ES-I3 (cell line): Measurements from ENCODE around the gene KIF9.
"Not testable (repeated sequence)": the region's sequence is repeated elsewhere in the genome, so short reads cannot be mapped to it uniquely, and the experiment has no call there.

Experiments used
- H3K36me3 ChIP-seq: 2 replicates; pipeline ENCODE4 v1.6.1; 2013; ENCODE audit warnings: mild to moderate bottlenecking, low read length, control low read depth, moderate library complexity; ENCODE audit not compliant: insufficient read depth
- H3K4me1 ChIP-seq: 2 replicates; pipeline ENCODE4 v1.6.1; 2013; ENCODE audit warnings: mild to moderate bottlenecking, control low read depth, low read length; ENCODE audit not compliant: insufficient read depth
- H3K9ac ChIP-seq: 2 replicates; pipeline ENCODE4 v1.6.1; 2013; ENCODE audit warnings: low read depth, mild to moderate bottlenecking, low read length, moderate library complexity
- H3K9me3 ChIP-seq: 2 replicates; pipeline ENCODE4 v1.6.1; 2013; ENCODE audit warnings: mild to moderate bottlenecking, low read length, moderate library complexity; ENCODE audit not compliant: control insufficient read depth, insufficient read depth

The KIF9 gene

DNA sequence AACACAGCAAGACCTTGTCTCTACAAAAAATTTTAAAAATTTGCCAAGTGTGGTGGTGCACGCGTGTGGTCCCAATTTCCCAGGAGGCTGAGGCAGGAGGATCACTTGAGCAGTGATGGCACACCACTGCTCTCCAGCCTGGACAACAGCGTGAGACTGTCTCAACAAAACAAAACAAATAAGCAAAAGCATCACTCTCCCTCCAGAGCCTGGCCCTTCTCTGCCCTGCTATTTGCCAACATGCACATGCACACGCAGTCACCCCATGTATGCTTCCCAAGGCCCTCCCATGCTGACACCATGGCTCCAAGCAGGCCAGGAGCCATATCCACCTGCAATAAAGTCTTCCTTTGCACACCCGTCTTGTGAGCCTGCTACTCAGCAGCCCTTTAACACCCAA, 2.1 kb downstream of the KIF9 start:
- Histone ChIP-seq H3K4me1 (no peaks in the 10 kb centered on the region), H3K36me3 (no peaks in the 10 kb centered on the region), H3K9ac (no peak overlapping the region), H3K9me3 (no peaks in the 10 kb centered on the region)

DNA sequence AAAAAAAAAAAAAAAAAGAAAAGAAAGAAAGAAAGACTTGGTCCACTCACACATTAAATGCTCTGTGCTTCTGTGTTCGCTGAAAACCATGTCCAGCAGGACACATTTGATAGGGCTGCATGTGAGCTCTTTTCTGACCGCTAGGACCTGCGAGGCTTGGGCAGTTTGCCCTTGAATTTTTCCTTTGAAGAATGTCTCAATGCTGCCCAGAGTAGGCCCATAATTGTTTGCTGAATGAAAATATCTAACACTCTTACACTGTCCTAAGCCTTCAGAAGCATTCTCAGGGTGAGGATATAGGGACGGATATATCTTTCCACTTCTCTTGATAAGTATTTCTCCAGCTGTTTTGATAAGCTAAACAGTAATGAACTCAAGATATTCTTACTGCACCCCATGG, 6.0 kb downstream of the KIF9 start:
- Histone ChIP-seq H3K36me3 (no peaks in the 10 kb centered on the region), H3K9me3 (no peaks in the 10 kb centered on the region)

DNA sequence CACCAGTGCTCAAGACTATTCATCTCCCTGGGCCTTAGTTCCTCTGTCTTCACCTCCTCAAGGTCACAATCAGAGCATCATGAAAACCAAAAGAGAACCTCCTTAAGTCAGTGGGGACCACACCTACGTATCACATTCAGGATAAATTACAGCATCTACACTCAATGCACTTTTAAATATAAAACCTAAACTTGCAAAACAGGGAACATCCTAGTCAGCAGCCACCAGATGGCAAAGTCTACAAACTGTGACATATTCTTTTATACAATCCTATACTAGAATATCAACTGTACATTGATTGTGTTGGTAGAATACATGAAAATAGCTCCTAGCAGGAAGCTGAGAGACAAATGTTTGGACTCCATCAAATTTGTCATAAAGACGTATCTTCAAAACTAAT, 7.9 kb downstream of the KIF9 start:
- H3K4me1 ChIP-seq = no peaks in the 10 kb centered on the region
- H3K36me3 ChIP-seq = no peaks in the 10 kb centered on the region
- no peaks in the 10 kb centered on the region for H3K9me3 ChIP-seq
- no peak overlapping the region for H3K9ac ChIP-seq

More for the DNA sequence above, 6.0 kb downstream of the KIF9 start:
- no peaks in the 10 kb centered on the region for H3K4me1 ChIP-seq
- no peak overlapping the region for H3K9ac ChIP-seq

DNA sequence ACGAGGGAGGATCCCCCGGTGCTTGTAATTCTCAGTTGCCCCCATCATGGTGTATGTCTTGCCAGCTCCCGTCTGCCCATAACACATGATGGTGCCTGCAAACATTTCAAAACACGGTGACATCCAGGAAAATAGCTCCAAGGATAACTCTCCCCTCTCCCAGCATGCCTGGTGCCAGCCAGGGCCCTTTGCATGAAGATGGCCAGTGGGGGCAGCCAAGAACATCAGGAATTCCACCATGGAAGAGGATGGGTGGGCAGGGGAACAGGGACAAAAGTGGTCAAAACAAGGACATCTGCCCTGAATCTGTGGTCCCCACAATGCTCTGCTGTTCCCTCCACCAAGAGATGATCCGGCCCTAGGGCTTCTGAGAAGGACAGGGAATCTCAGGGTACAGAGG, 9.0 kb downstream of the KIF9 start:
- Histone ChIP-seq H3K36me3 (no peaks in the 10 kb centered on the region), H3K9me3 (no peaks in the 10 kb centered on the region), H3K4me1 (no peaks in the 10 kb centered on the region), H3K9ac (no peak overlapping the region)

DNA sequence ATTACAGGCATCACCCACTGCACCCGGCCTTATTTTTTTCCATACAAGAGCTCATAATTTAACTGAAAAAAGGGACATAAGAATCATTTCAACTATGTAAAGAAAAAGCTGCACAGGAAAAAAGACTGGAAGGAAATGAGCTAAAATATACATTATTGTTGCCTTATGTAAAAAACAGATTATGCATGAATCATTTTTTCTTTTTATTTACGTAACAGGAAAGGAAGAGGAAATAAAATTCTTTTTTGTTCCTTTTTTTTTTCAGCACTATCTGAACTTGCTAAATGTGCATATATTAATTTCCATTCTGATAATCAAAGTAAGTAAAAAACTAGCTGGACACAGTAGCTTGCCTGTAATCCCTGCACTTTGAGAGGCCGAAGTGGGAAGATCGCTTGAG, 12.1 kb downstream of the KIF9 start:
- Histone ChIP-seq H3K9me3 (no peaks in the 10 kb centered on the region), H3K9ac (no peak overlapping the region), H3K36me3 (no peaks in the 10 kb centered on the region), H3K4me1 (no peaks in the 10 kb centered on the region; the same call in 1 of the 2 replicates)

DNA sequence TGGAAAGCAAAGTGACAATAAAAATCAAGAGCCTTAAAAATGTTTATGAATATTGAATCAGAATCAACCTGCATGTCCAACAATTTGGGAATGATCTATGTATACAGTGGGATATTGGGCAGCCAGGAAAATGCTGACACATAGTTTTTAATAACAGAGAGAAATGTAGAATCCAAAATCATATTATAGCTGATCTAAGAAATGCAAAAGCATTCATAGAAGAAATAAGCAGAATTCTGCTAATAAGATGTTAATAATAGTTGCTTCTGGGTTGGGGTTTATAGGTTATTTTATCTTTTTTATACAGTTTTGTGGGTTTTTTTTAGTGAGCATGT, 15.1 kb downstream of the KIF9 start:
- Histone ChIP-seq H3K9ac (no peak overlapping the region), H3K4me1 (no peaks in the 10 kb centered on the region; the same call in 1 of the 2 replicates), H3K9me3 (no peaks in the 10 kb centered on the region), H3K36me3 (no peaks in the 10 kb centered on the region)

DNA sequence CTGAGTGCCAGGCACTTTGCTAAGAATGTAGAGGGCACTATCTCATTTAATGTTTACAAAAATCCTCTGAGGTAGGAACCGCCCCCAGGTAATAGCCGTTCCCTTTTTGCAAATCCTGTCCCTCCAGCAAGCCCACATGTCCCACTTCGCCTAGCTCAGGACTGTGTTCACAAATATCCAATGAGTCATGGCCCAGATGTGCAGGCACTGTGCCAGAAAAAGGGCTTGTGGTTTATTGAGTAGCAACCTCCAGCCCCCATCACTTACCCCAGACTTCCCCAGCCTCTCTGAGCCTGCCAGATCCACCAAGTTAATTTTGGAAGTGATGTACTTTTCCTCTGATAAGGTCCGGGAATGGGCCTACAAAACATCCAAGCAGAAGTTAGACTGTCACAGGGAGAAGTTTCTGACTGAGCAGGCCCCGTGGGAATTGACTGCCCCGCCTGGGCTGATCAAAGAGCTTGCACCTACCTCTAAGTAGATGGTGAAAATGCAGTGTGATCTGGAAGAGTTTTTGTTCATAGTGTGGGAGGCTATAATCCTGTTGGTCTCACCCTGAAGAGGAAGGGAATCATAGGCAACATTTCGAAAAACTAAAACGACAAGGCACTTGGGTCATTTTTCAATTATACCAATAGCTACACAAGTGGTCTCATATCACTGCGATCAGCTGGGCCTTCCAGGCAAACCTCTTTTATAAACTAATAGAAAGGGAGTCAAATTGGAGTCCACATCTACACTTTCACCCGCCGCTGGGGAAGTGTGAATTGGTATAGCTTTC, 15.7 kb downstream of the KIF9 start:
- no peaks in the 10 kb centered on the region; the same call in 1 of the 2 replicates for H3K4me1 ChIP-seq
- no peaks in the 10 kb centered on the region for H3K36me3 ChIP-seq
- no peaks in the 10 kb centered on the region for H3K9me3 ChIP-seq
- H3K9ac ChIP-seq = no peak overlapping the region

DNA sequence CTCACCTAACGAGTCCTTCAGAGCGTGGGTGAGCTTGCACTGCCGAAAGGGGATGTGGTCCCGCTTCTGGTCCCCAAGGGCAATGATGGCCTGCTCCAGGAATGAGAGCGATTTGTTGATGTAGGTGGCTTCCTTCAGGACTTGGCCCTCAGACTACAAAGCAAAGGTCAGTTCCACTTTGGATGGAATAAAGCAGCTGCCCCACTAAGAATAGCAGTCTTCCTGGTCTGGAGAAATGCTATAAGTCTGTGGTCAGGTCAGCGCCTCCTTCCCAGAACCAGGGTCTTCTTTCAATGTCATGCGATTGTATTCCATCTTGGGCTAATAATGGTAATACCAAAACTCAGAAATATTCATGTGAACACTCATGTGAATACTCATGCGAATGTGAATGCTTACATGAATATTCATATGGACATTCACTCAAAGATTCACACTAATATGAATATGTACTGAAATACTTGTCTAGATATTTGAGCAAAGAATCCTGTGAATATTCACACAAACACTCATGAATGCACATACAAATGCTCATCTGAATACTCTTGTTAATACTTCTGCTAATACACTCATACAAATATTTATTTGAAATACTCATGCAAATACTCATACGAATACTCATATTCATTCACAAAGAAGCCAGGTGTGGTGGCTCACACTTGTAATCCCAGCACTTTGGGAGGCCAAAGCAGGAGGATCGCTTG, 16.7 kb downstream of the KIF9 start:
- H3K36me3 ChIP-seq = no peaks in the 10 kb centered on the region
- H3K9ac ChIP-seq = no peak overlapping the region; the same call in 1 of the 2 replicates
- no peaks in the 10 kb centered on the region for H3K9me3 ChIP-seq
- peaks cover 5% of the 10 kb centered on the region; the same call in 1 of the 2 replicates for H3K4me1 ChIP-seq

DNA sequence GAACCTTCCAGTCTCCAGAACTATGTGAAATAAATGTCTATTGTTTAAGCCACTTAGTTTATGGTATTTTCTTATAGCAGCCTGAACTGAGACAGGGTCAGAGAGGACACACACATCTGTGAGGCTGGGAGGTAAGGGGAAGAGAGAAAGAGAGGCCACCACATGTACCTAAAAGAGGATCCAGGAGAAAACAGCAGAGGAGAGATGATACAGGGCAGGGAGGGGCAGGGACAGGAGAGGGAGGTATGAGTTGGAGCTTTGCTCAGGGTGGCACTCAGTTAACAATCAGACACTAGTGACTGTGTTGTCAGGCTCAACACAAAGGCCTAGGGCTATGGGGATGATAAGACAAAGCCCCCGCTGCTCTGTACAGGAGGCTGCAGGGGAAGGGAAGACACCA, 17.6 kb downstream of the KIF9 start:
- H3K9ac ChIP-seq = no peak overlapping the region
- no peaks in the 10 kb centered on the region for H3K36me3 ChIP-seq
- H3K4me1 ChIP-seq = peaks cover 12% of the 10 kb centered on the region
- no peaks in the 10 kb centered on the region for H3K9me3 ChIP-seq

DNA sequence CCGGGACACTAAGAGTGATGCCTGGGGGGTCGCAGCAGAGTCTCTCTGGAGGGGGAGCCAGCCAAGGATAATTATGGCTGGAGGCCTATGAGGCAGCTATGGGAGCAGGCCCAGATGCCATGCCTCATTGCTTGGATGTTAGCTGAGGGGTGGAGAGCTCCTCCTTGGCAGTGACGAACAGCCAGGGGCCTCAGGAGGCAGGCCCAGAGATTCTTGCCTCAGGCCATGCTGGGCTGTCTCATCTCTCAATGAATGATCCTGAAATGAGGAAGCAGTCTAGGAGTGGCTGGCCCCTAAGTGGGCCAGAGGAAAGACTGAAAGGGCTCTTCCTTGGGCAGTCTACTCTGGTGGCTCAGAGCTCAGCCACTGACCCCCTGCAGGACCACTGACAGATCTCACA, 21.3 kb downstream of the KIF9 start:
- H3K36me3 ChIP-seq = no peaks in the 10 kb centered on the region
- H3K9ac ChIP-seq = no peak overlapping the region
- H3K4me1 ChIP-seq = peaks cover 18% of the 10 kb centered on the region
- no peaks in the 10 kb centered on the region for H3K9me3 ChIP-seq

DNA sequence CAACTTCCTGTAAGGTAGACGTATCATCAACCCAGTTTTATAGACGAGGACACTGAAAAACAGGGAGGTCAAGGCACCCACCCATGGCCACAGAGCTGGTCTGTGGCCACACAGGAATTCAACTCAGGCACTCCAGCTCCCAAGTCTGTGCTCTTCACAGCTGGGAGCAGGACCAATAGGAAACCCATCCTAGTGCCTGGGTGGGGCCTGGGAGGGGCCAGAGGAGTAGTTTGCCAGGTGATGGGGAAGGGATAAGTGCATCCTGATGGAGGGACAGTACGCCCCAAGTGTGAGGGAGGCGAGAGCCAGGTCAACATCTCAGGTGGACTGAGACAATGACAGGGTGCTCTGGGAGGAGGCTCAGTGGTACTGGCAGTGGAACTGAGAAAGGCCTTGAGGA, 22.0 kb downstream of the KIF9 start:
- no peaks in the 10 kb centered on the region for H3K36me3 ChIP-seq
- peaks cover 18% of the 10 kb centered on the region for H3K4me1 ChIP-seq
- no peaks in the 10 kb centered on the region for H3K9me3 ChIP-seq
- H3K9ac ChIP-seq = no peak overlapping the region

DNA sequence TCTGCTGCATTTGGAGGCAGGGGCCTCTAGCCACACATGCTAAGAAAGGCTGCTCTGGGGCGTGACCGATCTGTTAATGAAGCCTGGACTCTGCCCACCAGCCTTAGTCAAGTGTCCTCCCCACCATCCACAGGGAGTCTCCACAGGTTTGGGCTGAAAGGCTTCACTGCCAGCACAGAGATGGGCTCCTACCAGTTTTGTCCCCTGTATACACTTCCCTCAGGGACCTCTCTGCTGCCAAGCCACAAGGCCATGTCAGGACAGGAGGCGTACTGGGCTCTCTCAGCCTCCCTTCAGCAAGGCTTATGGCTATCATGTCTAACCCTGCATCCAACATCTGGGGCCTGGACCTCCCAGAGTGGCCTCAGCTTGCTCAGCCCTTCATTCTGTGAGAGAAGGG, 23.5 kb downstream of the KIF9 start:
- no peaks in the 10 kb centered on the region for H3K36me3 ChIP-seq
- peaks cover 18% of the 10 kb centered on the region for H3K4me1 ChIP-seq
- no peak overlapping the region for H3K9ac ChIP-seq
- no peaks in the 10 kb centered on the region for H3K9me3 ChIP-seq

DNA sequence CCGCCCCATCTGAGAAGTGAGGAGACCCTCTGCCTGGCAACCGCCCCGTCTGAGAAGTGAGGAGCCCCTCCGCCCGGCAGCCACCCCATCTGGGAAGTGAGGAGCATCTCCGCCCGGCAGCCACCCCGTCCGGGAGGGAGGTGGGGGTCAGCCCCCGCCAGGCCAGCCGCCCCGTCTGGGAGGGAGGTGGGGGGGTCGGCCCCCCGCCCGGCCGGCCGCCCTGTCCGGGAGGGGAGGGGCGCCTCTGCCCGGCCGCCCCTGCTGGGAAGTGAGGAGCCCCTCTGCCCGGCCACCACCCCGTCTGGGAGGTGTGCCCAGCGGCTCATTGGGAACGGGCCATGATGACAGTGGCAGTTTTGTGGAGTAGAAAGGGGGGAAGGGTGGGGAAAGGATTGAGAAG, 26.3 kb downstream of the KIF9 start:
- not testable (repeated sequence) for H3K9ac ChIP-seq, H3K9me3 ChIP-seq, H3K36me3 ChIP-seq
- peaks cover 18% of the 10 kb centered on the region for H3K4me1 ChIP-seq

DNA sequence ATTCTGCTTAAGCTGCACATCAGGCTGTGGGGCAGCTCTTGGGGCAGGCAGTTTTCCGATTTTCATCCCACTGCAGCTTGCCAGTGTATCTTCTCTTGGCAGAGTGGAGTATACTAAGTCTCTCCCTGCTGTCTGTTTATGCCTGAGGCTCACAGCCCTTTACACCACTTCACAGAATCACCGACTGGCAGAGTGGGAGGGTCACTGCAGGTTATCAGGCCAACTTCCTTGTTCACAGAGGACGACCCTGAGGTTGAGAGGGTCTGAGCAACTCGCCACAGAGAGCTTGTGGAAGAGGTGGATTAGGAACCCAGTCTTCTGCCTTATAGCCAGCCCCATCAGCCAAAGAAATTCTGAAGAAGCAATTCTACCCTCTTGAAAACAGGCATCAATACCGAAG, 30.9 kb downstream of the KIF9 start:
- Histone ChIP-seq H3K4me1 (0 out of 2 replicates have a peak, but pooled peaks cover 3% of the 10 kb centered on the region), H3K9ac (no peak overlapping the region), H3K9me3 (no peaks in the 10 kb centered on the region), H3K36me3 (no peaks in the 10 kb centered on the region)

DNA sequence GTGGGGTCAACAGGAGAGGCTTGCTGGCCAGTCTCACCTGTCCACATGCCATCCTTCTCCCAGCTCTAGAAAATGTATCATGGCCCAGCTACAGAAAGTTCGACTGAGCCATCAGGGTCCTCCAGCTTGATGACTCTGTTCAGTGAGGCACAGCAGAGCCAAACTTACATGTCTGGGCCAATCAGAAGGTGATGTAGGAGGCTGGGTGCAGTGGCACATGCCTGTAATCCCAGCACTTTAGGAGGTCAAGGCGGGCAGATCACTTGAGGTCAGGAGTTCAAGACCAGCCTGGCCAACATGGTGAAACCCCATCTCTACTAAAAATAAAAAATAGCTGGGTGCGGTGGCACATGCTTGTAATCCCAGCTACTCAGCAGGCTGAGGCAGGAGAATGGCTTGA, 31.5 kb downstream of the KIF9 start:
- not testable (repeated sequence) for H3K9me3 ChIP-seq, H3K9ac ChIP-seq, H3K4me1 ChIP-seq

More for the DNA sequence above, 31.5 kb downstream of the KIF9 start:
- H3K36me3 ChIP-seq = not testable (repeated sequence)
